SIG-M5 treated with dmso at 0.1 percent for 504 hours (cell line): Measurements from ENCODE around the gene NFKBIB.
"Not testable (repeated sequence)": the region's sequence is repeated elsewhere in the genome, so short reads cannot be mapped to it uniquely, and the experiment has no call there.

ENCODE experiments used
- DNase-seq: peaks from one replicate; lab custom pipeline; 2025; ENCODE audit not compliant: unreplicated experiment; lab: John Stamatoyannopoulos, UW

NFKBIB gene

GRCh38 chr19:38899447-38900201, at the start of gene NFKBIB, which contains the start of gene SIRT2:
NFKBIB (plus strand) TSS chr19:38899969; CDS start chr19:38900033, 64 bp downstream.
SIRT2 (minus strand) TSS chr19:38899618; CDS start chr19:38899521, 97 bp downstream.
- peak; percentile 100 for DNase-seq

- no peak for DNase-seq
Observed at GRCh38 chr19:38850436-38850975, 49.3 kb upstream of the NFKBIB start.

- no peak for DNase-seq
Observed at GRCh38 chr19:38850976-38851621, 48.7 kb upstream of the NFKBIB start.

GRCh38 chr19:38851622-38852230, 48.0 kb upstream of the NFKBIB start:
- peak; percentile 87 for DNase-seq

GRCh38 chr19:38852231-38853044, 47.3 kb upstream of the NFKBIB start:
- DNase-seq = peak; percentile 64

GRCh38 chr19:38853214-38853613, 46.6 kb upstream of the NFKBIB start:
- DNase-seq = no peak

GRCh38 chr19:38854961-38855360, 44.8 kb upstream of the NFKBIB start:
- DNase-seq = not testable (repeated sequence)

GRCh38 chr19:38855751-38856150, 44.0 kb upstream of the NFKBIB start:
- not testable (repeated sequence) for DNase-seq

GRCh38 chr19:38856813-38857212, 43.0 kb upstream of the NFKBIB start:
- no peak for DNase-seq

- DNase-seq = not testable (repeated sequence)
Observed at GRCh38 chr19:38859631-38860204, 40.1 kb upstream of the NFKBIB start.

- DNase-seq = no peak
Observed at GRCh38 chr19:38861368-38861767, 38.4 kb upstream of the NFKBIB start.

- no peak for DNase-seq
Observed at GRCh38 chr19:38862321-38863059, 37.3 kb upstream of the NFKBIB start.

- no peak for DNase-seq
Observed at GRCh38 chr19:38867171-38867780, 32.5 kb upstream of the NFKBIB start.

GRCh38 chr19:38868551-38868950, 31.2 kb upstream of the NFKBIB start:
- DNase-seq = no peak

- no peak for DNase-seq
Observed at GRCh38 chr19:38869160-38869835, 30.5 kb upstream of the NFKBIB start.

- no peak for DNase-seq
Observed at GRCh38 chr19:38869836-38870607, 29.7 kb upstream of the NFKBIB start.

GRCh38 chr19:38870612-38871011, 29.2 kb upstream of the NFKBIB start:
- no peak for DNase-seq

- DNase-seq = not testable (repeated sequence)
Observed at GRCh38 chr19:38873400-38873799, 26.4 kb upstream of the NFKBIB start.
